SK-N-SH (cell line): ENCODE data around the gene TSFM. TPM values are rescaled to one million over a fixed set of nuclear protein-coding genes. Genes with fewer than 3 reads are reported as not detected.

Experiments used
- CTCF ChIA-PET: fragments of 300-600, 350-600 bp; formaldehyde crosslinking; extraction: SDS; loops from one replicate; lab custom pipeline; 2021; lab: Yijun Ruan, JAX
- POLR2A ChIA-PET: fragments of 350-600 bp; sonication (Branson Sonifier 250); formaldehyde crosslinking; extraction: SDS; loops from one replicate; lab custom pipeline; 2020; ENCODE audit warnings: antibody characterized with exemption, inconsistent platforms; lab: Yijun Ruan, JAX
- DNase-seq: peaks from one replicate; pipeline ENCODE4 v3.0.0; 2012
- H2AFZ ChIP-seq: fragments of 200-600 bp; sonication (generic); 2 replicates; pipeline ENCODE4 v1.8.1; 2016; ENCODE audit warnings: antibody characterized with exemption, mild to moderate bottlenecking, low read depth
- H3F3A ChIP-seq: fragments of 200-600 bp; sonication (generic); replicated peaks from 2 replicates; pipeline ENCODE3; 2016; ENCODE audit warnings: antibody characterized with exemption, mild to moderate bottlenecking; ENCODE audit not compliant: insufficient read depth
- H3K27ac ChIP-seq, 2 experiments: fragments of 200-500 bp in 1 of 2; fragments of 200-600 bp in 1 of 2; sonication (Bioruptor generic) in 1 of 2; sonication (generic), shearing (Covaris generic) in 1 of 2; 2 replicates each; pipeline versions ENCODE4 v1.5.1 to v1.6.1; 2014 to 2016; ENCODE audit warnings: low read depth in 2 of 2, inconsistent platforms in 1 of 2, low read length in 1 of 2, mild to moderate bottlenecking in 1 of 2, mixed read lengths in 1 of 2
- H3K27me3 ChIP-seq: fragments of 200-600 bp; sonication (generic), shearing (Covaris generic); 2 replicates; pipeline ENCODE4 v1.6.1; 2016; ENCODE audit warnings: mixed run types; ENCODE audit not compliant: insufficient read depth
- H3K36me3 ChIP-seq, 2 experiments: fragments of 200-500 bp in 1 of 2; fragments of 200-600 bp in 1 of 2; sonication (Bioruptor generic) in 1 of 2; sonication (generic) in 1 of 2; replicated peaks in 1 of 2; 2 replicates each; pipeline versions ENCODE3 to v1.5.1; 2014 to 2016; ENCODE audit warnings: low read length in 1 of 2, mild to moderate bottlenecking in 1 of 2; ENCODE audit not compliant: insufficient read depth in 2 of 2, control insufficient read depth in 1 of 2
- H3K4me1 ChIP-seq, 2 experiments: fragments of 200-500 bp in 1 of 2; fragments of 200-600 bp in 1 of 2; sonication (Bioruptor generic) in 1 of 2; sonication (generic), shearing (Covaris generic) in 1 of 2; 2 replicates each; pipeline versions ENCODE4 v1.5.1 to v1.6.1; 2014 to 2016; ENCODE audit warnings: low read depth in 1 of 2, low read length in 1 of 2, mixed run types in 1 of 2; ENCODE audit not compliant: insufficient read depth in 2 of 2, control insufficient read depth in 1 of 2
- H3K4me2 ChIP-seq: fragments of 200-600 bp; sonication (generic), shearing (Covaris generic); 2 replicates; pipeline ENCODE4 v1.6.1; 2017; ENCODE audit warnings: mixed run types
- H3K4me3 ChIP-seq, 2 experiments: fragments of 200-500 bp in 1 of 2; fragments of 200-600 bp in 1 of 2; sonication (Bioruptor generic) in 1 of 2; sonication (generic), shearing (Covaris generic) in 1 of 2; 2 replicates each; pipeline versions ENCODE4 v1.5.1 to v1.8.1; 2014 to 2016; ENCODE audit warnings: low read depth in 2 of 2, inconsistent platforms in 1 of 2, low read length in 1 of 2, mild to moderate bottlenecking in 1 of 2, mixed read lengths in 1 of 2, moderate library complexity in 1 of 2
- H3K79me2 ChIP-seq: fragments of 200-600 bp; sonication (generic); 2 replicates; pipeline ENCODE4 v1.8.1; 2017; ENCODE audit warnings: mild to moderate bottlenecking; ENCODE audit not compliant: insufficient read depth
- H3K9ac ChIP-seq: fragments of 200-600 bp; sonication (generic); 2 replicates; pipeline ENCODE4 v1.6.1; 2017; ENCODE audit warnings: mixed run types
- H3K9me2 ChIP-seq: fragments of 200-600 bp; sonication (generic); 2 replicates; pipeline ENCODE4 v1.6.1; 2017; ENCODE audit warnings: mixed run types
- H3K9me3 ChIP-seq: fragments of 200-600 bp; sonication (generic); 2 replicates; pipeline ENCODE4 v1.6.1; 2017; ENCODE audit warnings: mixed run types, mild to moderate bottlenecking, moderate library complexity
- H4K20me1 ChIP-seq: fragments of 200-600 bp; sonication (generic); 2 replicates; pipeline ENCODE4 v1.6.1; 2017; ENCODE audit warnings: mild to moderate bottlenecking, mixed run types; ENCODE audit not compliant: insufficient read depth
- CTCF ChIP-seq: fragments of 200-600 bp; sonication (generic); IDR thresholded peaks from 2 replicates; pipeline ENCODE4 v1.6.1; 2017; ENCODE audit warnings: antibody characterized with exemption, mild to moderate bottlenecking, moderate library complexity
- EZH2phosphoT487 ChIP-seq: fragments of 200-600 bp; sonication (generic); IDR thresholded peaks from 2 replicates; pipeline ENCODE4 v1.6.1; 2017; ENCODE audit warnings: low read depth, mixed run types, mild to moderate bottlenecking, antibody characterized with exemption, moderate library complexity, borderline replicate concordance
- IRF3 ChIP-seq: fragments of 150-350 bp; IDR thresholded peaks from 2 replicates; pipeline ENCODE4 v1.6.1; 2016; ENCODE audit warnings: mild to moderate bottlenecking, low read depth, low read length
- NRF1 ChIP-seq: IDR thresholded peaks from 2 replicates; pipeline ENCODE4 v1.6.1; 2012; ENCODE audit warnings: low read depth, mild to moderate bottlenecking, low read length
- RAD21 ChIP-seq: IDR thresholded peaks from 2 replicates; pipeline ENCODE4 v1.6.1; 2012; ENCODE audit warnings: mild to moderate bottlenecking, low read length
- RFX5 ChIP-seq: IDR thresholded peaks from 2 replicates; pipeline ENCODE4 v1.6.1; 2012; ENCODE audit warnings: mild to moderate bottlenecking, improper control_type of control experiment, low read length
- TCF12 ChIP-seq: IDR thresholded peaks from 2 replicates; pipeline ENCODE4 v1.4.0; 2012
- TEAD4 ChIP-seq: IDR thresholded peaks from 2 replicates; pipeline ENCODE4 v1.4.0; 2012; ENCODE audit warnings: mild to moderate bottlenecking, borderline replicate concordance; ENCODE audit not compliant: insufficient read depth
- USF1 ChIP-seq: IDR thresholded peaks from 2 replicates; pipeline ENCODE4 v1.4.0; 2012; ENCODE audit warnings: low read depth, borderline replicate concordance
- WGBS: methylation state at CpG from one replicate; pipeline ENCODE4 v1.1.6; 2017; ENCODE audit warnings: low lambda C conversion rate; 5-methylcytosine and 5-hydroxymethylcytosine counted together
- polyA plus RNA-seq, 3 experiments: library from polyadenylated mRNA; depleted of rRNA; stranded (reverse); fragments of >200 nt; gene quantifications; 2 replicates each; pipeline ENCODE4 v1.2.3, GENCODE V29; 2012

TSFM gene
- polyA plus RNA-seq, 1 of the 3 experiments (the other 2 are of a cell fraction) = 28.7 TPM

GRCh38 chr12:57775044-57775443 lies 7.5 kb upstream of the TSFM start:
- no peak overlapping the region for H3K4me2 ChIP-seq
- no peaks in the 10 kb centered on the region for H3K9me2 ChIP-seq
- ChIA-PET POLR2A (no interaction called here), CTCF (interaction anchor here (1.2 to 2.3 kb wide), 2 partner anchors 18 to 19 kb away, joined by 3 to 7 read pairs; no protein-coding TSS in a partner anchor)
- no peaks in the 10 kb centered on the region for H4K20me1 ChIP-seq
- H3K9me3 ChIP-seq = no peaks in the 10 kb centered on the region
- no peak overlapping the region for H3K9ac ChIP-seq
- no peak overlapping the region for H3K27ac ChIP-seq
- H3K4me1 ChIP-seq = peaks cover 3 to 12% of the 10 kb centered on the region in 2 experiments; a peak in 1 of 4 replicates
- H3K79me2 ChIP-seq = peaks cover 32% of the 10 kb centered on the region
- H2AFZ ChIP-seq = no peak overlapping the region
- peaks cover 2 to 4% of the 10 kb centered on the region in 2 experiments for H3K36me3 ChIP-seq
- TF ChIP-seq USF1 (no peak), RAD21 (no peak), EZH2phosphoT487 (no peak), NRF1 (no peak)
- DNase-seq = no peak
- WGBS = 90% methylated on average over 3 of the region's 3 CpGs
- H3K4me3 ChIP-seq = no peak overlapping the region
- H3K27me3 ChIP-seq = no peaks in the 10 kb centered on the region
- peaks cover 3% of the 10 kb centered on the region for H3F3A ChIP-seq

- POLR2A ChIA-PET = no interaction called here
Measured at GRCh38 chr12:57775563-57776246, 6.9 kb upstream of the TSFM start.

More at GRCh38 chr12:57775563-57776246, 6.9 kb upstream of the TSFM start:
- Histone ChIP-seq H3K4me2 (no peak overlapping the region), H3K27me3 (no peaks in the 10 kb centered on the region), H3F3A (peaks cover 6% of the 10 kb centered on the region), H3K27ac (no peak overlapping the region), H3K9ac (no peak overlapping the region), H4K20me1 (no peaks in the 10 kb centered on the region), H3K9me3 (no peaks in the 10 kb centered on the region), H3K4me3 (no peak overlapping the region), H2AFZ (no peak overlapping the region), H3K36me3 (peaks cover 7 to 8% of the 10 kb centered on the region in 2 experiments), H3K79me2 (peaks cover 26% of the 10 kb centered on the region), H3K9me2 (no peaks in the 10 kb centered on the region), H3K4me1 (peaks cover 3 to 11% of the 10 kb centered on the region in 2 experiments; a peak in 1 of 4 replicates)
- TF ChIP-seq TCF12 (no peak), TEAD4 (no peak), RFX5 (no peak), CTCF (peak; percentile 16; the same call in 1 of the 2 replicates), IRF3 (no peak)
- 93% methylated on average over 4 of the region's 4 CpGs for WGBS
- DNase-seq = no peak
- CTCF ChIA-PET = interaction anchor here (0.7 to 2.3 kb wide), 4 partner anchors 19 to 145 kb away, joined by 3 to 7 read pairs (median 3); no protein-coding TSS in a partner anchor
